Glutamatergic neuron (in vitro differentiated cells): ENCODE data around the gene OTOGL. TPM values are rescaled to one million over a fixed set of nuclear protein-coding genes. Genes with fewer than 3 reads are reported as not detected.

Experiments
- DNase-seq: peaks from one replicate; pipeline ENCODE4 v3.0.0; 2022
- H3K27ac Mint-ChIP-seq: one replicate; pipeline ENCODE4 v1.8.0; 2020; ENCODE audit warnings: mild to moderate bottlenecking, mixed read lengths, inconsistent platforms; ENCODE audit not compliant: unreplicated experiment
- H3K27me3 Mint-ChIP-seq: one replicate; pipeline ENCODE4 v1.8.0; 2020; ENCODE audit warnings: mild to moderate bottlenecking, moderate library complexity, mixed read lengths, inconsistent platforms; ENCODE audit not compliant: unreplicated experiment
- H3K36me3 Mint-ChIP-seq: one replicate; pipeline ENCODE4 v1.8.0; 2020; ENCODE audit warnings: mild to moderate bottlenecking, mixed read lengths, inconsistent platforms; ENCODE audit not compliant: unreplicated experiment
- H3K4me1 Mint-ChIP-seq: one replicate; pipeline ENCODE4 v1.8.0; 2020; ENCODE audit warnings: mild to moderate bottlenecking, low read depth, mixed read lengths, inconsistent platforms; ENCODE audit not compliant: unreplicated experiment
- H3K4me3 Mint-ChIP-seq: one replicate; pipeline ENCODE4 v1.8.0; 2020; ENCODE audit warnings: mild to moderate bottlenecking, mixed read lengths, inconsistent platforms; ENCODE audit not compliant: unreplicated experiment
- H3K9me3 Mint-ChIP-seq: one replicate; pipeline ENCODE4 v1.8.0; 2020; ENCODE audit warnings: mild to moderate bottlenecking, moderate library complexity, mixed read lengths, inconsistent platforms; ENCODE audit not compliant: unreplicated experiment
- total RNA-seq: library from RNA; stranded (reverse); fragmentation: NEBNext Ultra II Directional; extraction: Animal tissue kit (Norgen Biotek cat#: 25700); gene quantifications from one replicate; pipeline ENCODE4 v1.2.1, GENCODE V29; 2021; ENCODE audit not compliant: unreplicated experiment
- TF ChIP-seq, protein P1 (sequence below): fragments of 200-600 bp; sonication (generic); IDR thresholded peaks from one replicate; pipeline ENCODE4 v1.5.0; 2021; ENCODE audit not compliant: partially characterized antibody, unreplicated experiment

The OTOGL gene
- total RNA-seq, 1 donor from 2014 or later: 0.83 TPM

- no peak for DNase-seq
- no peaks in the 10 kb centered on the region for H3K36me3 Mint-ChIP-seq
- no peaks in the 10 kb centered on the region for H3K4me1 Mint-ChIP-seq
- TF ChIP-seq, protein P1, sequence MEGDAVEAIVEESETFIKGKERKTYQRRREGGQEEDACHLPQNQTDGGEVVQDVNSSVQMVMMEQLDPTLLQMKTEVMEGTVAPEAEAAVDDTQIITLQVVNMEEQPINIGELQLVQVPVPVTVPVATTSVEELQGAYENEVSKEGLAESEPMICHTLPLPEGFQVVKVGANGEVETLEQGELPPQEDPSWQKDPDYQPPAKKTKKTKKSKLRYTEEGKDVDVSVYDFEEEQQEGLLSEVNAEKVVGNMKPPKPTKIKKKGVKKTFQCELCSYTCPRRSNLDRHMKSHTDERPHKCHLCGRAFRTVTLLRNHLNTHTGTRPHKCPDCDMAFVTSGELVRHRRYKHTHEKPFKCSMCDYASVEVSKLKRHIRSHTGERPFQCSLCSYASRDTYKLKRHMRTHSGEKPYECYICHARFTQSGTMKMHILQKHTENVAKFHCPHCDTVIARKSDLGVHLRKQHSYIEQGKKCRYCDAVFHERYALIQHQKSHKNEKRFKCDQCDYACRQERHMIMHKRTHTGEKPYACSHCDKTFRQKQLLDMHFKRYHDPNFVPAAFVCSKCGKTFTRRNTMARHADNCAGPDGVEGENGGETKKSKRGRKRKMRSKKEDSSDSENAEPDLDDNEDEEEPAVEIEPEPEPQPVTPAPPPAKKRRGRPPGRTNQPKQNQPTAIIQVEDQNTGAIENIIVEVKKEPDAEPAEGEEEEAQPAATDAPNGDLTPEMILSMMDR: no peak
- H3K27ac Mint-ChIP-seq: no peak overlapping the region
- no peaks in the 10 kb centered on the region for H3K9me3 Mint-ChIP-seq
- H3K27me3 Mint-ChIP-seq: no peaks in the 10 kb centered on the region
- H3K4me3 Mint-ChIP-seq: no peak overlapping the region
Observed at GRCh38 chr12:80321653-80322052, 222.3 kb downstream of the OTOGL start.

GRCh38 chr12:80325167-80325959 lies 226.0 kb downstream of the OTOGL start:
- no peaks in the 10 kb centered on the region for H3K9me3 Mint-ChIP-seq
- DNase-seq: no peak

GRCh38 chr12:80332827-80333226 lies 233.5 kb downstream of the OTOGL start:
- Mint-ChIP-seq H3K27me3 (no peaks in the 10 kb centered on the region), H3K36me3 (no peaks in the 10 kb centered on the region), H3K4me3 (no peak overlapping the region), H3K4me1 (no peaks in the 10 kb centered on the region), H3K27ac (no peak overlapping the region), H3K9me3 (no peaks in the 10 kb centered on the region)
- TF ChIP-seq, protein P1: no peak
- no peak for DNase-seq

More at GRCh38 chr12:80325167-80325959, 226.0 kb downstream of the OTOGL start:
- Mint-ChIP-seq H3K27ac (no peak overlapping the region), H3K27me3 (no peaks in the 10 kb centered on the region), H3K4me1 (no peaks in the 10 kb centered on the region), H3K4me3 (no peak overlapping the region), H3K36me3 (no peaks in the 10 kb centered on the region)
- TF ChIP-seq, protein P1: no peak

DNA sequence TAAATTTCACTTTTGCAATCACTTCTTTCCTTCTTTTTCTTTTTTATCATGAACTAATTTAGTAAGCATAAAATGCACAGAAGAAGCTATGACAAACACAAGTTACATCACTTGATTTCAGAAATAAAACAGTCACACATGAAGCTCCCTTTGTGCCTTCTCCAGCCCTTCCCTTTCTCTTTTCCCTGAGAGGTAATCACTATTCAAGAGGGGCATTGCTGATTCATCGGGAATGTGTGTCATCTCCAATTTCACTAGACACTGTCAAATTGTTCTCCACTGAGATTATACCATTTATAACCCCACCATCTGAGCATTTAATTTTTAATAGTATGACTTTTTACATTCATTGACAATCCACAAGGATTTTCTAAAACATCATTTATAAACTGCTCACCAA lies 253.1 kb downstream of the OTOGL start:
- Mint-ChIP-seq H3K9me3 (no peaks in the 10 kb centered on the region), H3K27me3 (no peaks in the 10 kb centered on the region), H3K27ac (no peak overlapping the region), H3K4me3 (no peak overlapping the region), H3K36me3 (no peaks in the 10 kb centered on the region), H3K4me1 (no peaks in the 10 kb centered on the region)
- TF ChIP-seq, protein P1: no peak
- DNase-seq: no peak

DNA sequence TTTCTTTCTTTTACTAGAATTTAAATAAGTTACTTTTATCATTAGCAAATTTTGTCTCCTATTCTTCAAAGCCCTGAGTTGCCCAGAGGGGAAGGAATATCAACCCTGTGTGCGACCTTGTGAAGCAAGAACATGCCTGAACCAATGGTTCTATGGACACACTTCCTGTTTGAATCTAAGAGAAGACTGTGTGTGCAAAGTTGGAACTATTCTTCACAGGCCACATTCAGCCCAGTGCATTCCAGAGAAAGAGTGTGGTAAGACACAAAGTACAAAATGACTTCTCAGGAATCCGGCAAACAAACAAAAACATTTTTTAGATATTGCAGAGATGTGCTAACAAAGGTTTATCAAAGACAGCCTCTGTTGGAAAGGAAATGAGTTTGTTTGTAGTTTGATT lies 253.9 kb downstream of the OTOGL start:
- no peaks in the 10 kb centered on the region for H3K36me3 Mint-ChIP-seq
- no peak for DNase-seq
- H3K27ac Mint-ChIP-seq: no peak overlapping the region
- H3K4me3 Mint-ChIP-seq: no peak overlapping the region
- no peaks in the 10 kb centered on the region for H3K4me1 Mint-ChIP-seq
- H3K9me3 Mint-ChIP-seq: no peaks in the 10 kb centered on the region
- no peaks in the 10 kb centered on the region for H3K27me3 Mint-ChIP-seq
- TF ChIP-seq, protein P1: no peak
